ENCODE measurements around the gene ENTPD2. TPM values are rescaled to one million over a fixed set of nuclear protein-coding genes. Genes with fewer than 3 reads are reported as not detected.

ENTPD2 gene
- total and polyA plus RNA-seq, 10 of the 15 experiments (the other 5 are each of a cell fraction or from before 2014, with no cell fraction given) = 0.15 to 1.8 (median 0.65) TPM; not detected in 2

- TF ChIP-seq CEBPZ (IDR thresholded peaks at IDR 0.05; ENCODE audit: low read depth, low read length) = no peak
- TF ChIP-seq, protein P1, sequence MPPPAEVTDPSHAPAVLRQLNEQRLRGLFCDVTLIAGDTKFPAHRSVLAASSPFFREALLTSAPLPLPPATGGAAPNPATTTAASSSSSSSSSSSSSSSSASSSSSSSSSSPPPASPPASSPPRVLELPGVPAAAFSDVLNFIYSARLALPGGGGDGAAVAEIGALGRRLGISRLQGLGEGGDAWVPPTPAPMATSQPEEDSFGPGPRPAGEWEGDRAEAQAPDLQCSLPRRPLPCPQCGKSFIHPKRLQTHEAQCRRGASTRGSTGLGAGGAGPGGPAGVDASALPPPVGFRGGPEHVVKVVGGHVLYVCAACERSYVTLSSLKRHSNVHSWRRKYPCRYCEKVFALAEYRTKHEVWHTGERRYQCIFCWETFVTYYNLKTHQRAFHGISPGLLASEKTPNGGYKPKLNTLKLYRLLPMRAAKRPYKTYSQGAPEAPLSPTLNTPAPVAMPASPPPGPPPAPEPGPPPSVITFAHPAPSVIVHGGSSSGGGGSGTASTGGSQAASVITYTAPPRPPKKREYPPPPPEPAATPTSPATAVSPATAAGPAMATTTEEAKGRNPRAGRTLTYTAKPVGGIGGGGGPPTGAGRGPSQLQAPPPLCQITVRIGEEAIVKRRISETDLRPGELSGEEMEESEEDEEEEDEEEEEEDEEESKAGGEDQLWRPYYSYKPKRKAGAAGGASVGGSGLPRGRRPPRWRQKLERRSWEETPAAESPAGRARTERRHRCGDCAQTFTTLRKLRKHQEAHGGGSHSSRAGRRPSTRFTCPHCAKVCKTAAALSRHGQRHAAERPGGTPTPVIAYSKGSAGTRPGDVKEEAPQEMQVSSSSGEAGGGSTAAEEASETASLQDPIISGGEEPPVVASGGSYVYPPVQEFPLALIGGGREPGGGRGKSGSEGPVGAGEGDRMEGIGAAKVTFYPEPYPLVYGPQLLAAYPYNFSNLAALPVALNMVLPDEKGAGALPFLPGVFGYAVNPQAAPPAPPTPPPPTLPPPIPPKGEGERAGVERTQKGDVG (CRISPR knock-in tag; IDR thresholded peaks at IDR 0.05) = no peak
- no peak for TF ChIP-seq USF2 (IDR thresholded peaks at IDR 0.05; ENCODE audit: borderline replicate concordance, low read depth, low read length)
- no peak for TF ChIP-seq YY1 (IDR thresholded peaks at IDR 0.05; ENCODE audit: low read depth, low read length)
Observed at GRCh38 chr9:137080260-137081122, 26.6 kb upstream of the ENTPD2 start (continued).
